Breast epithelium (tissue), 3 donors: ENCODE results near the gene ANKRD11.

Experiments used
- CTCF ChIP-seq, 3 donors: fragments of 450-650 bp; IDR thresholded peaks; one replicate each; pipeline ENCODE4 v1.5.1; 2016 to 2017; ENCODE audit warnings: antibody characterized with exemption in 3 of 3, mild to moderate bottlenecking in 3 of 3, moderate library complexity in 3 of 3
- POLR2A ChIP-seq: fragments of 450-650 bp; IDR thresholded peaks from one replicate; pipeline ENCODE4 v1.6.1; 2016; ENCODE audit warnings: antibody characterized with exemption, mild to moderate bottlenecking, moderate library complexity
- POLR2AphosphoS5 ChIP-seq, 3 donors: sonication (generic); formaldehyde crosslinking; IDR thresholded peaks; one replicate each; pipeline ENCODE4 v1.6.1; 2017; ENCODE audit warnings: antibody characterized with exemption in 3 of 3

GRCh38 chr16:89286096-89286495 is 204.3 kb downstream of the ANKRD11 start:
- no peak for TF ChIP-seq CTCF (IDR thresholded peaks at IDR 0.05)
- TF ChIP-seq POLR2AphosphoS5 (IDR thresholded peaks at IDR 0.05), result no peak
- TF ChIP-seq POLR2A, result no peak
